Panc1 (cell line): ENCODE results near the gene SOX5. TPM values are rescaled to one million over a fixed set of nuclear protein-coding genes. Genes with fewer than 3 reads are reported as not detected.

Experiments used
- ATAC-seq: fragments of 200-7000 bp; cut with Tn5 transposase; 2 replicates; pipeline ENCODE4 v1.9.1; 2020; ENCODE audit warnings: mild to moderate bottlenecking, moderate library complexity
- BruUV-seq: library from RNA; stranded (reverse); fragments of 400-500 nt; replicated peaks from 2 replicates; lab custom pipeline; 2021; lab: Mats Ljungman, UMichigan
- CTCF ChIA-PET: fragments of 300-600 bp; sonication (Branson Sonifier 250); formaldehyde crosslinking; loops from one replicate; lab custom pipeline; 2022; ENCODE audit warnings: antibody characterized with exemption; lab: Charles Lee
- POLR2A ChIA-PET: fragments of 300-600 bp; sonication (Branson Sonifier 250); formaldehyde crosslinking; loops from one replicate; lab custom pipeline; 2022; ENCODE audit warnings: antibody characterized with exemption; lab: Charles Lee
- DNase-seq: peaks from one replicate; pipeline ENCODE4 v3.0.0-alpha.2; 2010; ENCODE audit warnings: low read depth, low spot score
- H3K27ac ChIP-seq: 2 replicates; pipeline ENCODE4 v1.5.1; 2011; ENCODE audit warnings: mild to moderate bottlenecking, low read length, inconsistent platforms
- H3K27me3 ChIP-seq: fragments of 200-500 bp; sonication (Bioruptor generic); 2 replicates; pipeline ENCODE4 v1.6.0; 2014; ENCODE audit warnings: low read length, inconsistent platforms; ENCODE audit not compliant: control insufficient read depth, insufficient read depth
- H3K36me3 ChIP-seq: fragments of 200-500 bp; sonication (Bioruptor generic); 2 replicates; pipeline ENCODE4 v1.5.1; 2014; ENCODE audit warnings: inconsistent platforms, mild to moderate bottlenecking, low read length, moderate library complexity; ENCODE audit not compliant: control insufficient read depth, insufficient read depth
- H3K4me1 ChIP-seq: 2 replicates; pipeline ENCODE4 v1.5.1; 2011; ENCODE audit warnings: inconsistent platforms, mild to moderate bottlenecking, low read length, moderate library complexity; ENCODE audit not compliant: control insufficient read depth, insufficient read depth
- H3K4me3 ChIP-seq, 2 experiments: 2 replicates each; pipeline ENCODE4 v1.5.1; 2011 to 2012; ENCODE audit warnings: low read depth in 2 of 2, low read length in 2 of 2, mild to moderate bottlenecking in 2 of 2, inconsistent platforms in 1 of 2, moderate library complexity in 1 of 2
- H3K9me3 ChIP-seq: fragments of 200-500 bp; sonication (Bioruptor generic); 2 replicates; pipeline ENCODE4 v1.5.1; 2014; ENCODE audit warnings: low read depth, mild to moderate bottlenecking, inconsistent platforms, low read length, moderate library complexity; ENCODE audit not compliant: control insufficient read depth, insufficient read depth
- CTCF ChIP-seq: fragments of 450-650 bp; IDR thresholded peaks from 2 replicates; pipeline ENCODE4 v1.5.1; 2017; ENCODE audit warnings: mild to moderate bottlenecking
- POLR2AphosphoS5 ChIP-seq: IDR thresholded peaks from 2 replicates; pipeline ENCODE4 v1.6.1; 2012; ENCODE audit warnings: mild to moderate bottlenecking, low read depth, low read length, moderate library complexity
- REST ChIP-seq, 2 experiments: IDR thresholded peaks; 2 replicates each; pipeline ENCODE4 v1.6.1; 2011 to 2012; ENCODE audit warnings: low read depth in 2 of 2, control low read depth in 1 of 2, low read length in 1 of 2, mild to moderate bottlenecking in 1 of 2, moderate library complexity in 1 of 2; ENCODE audit not compliant: insufficient read depth in 1 of 2
- SIN3A ChIP-seq: IDR thresholded peaks from 2 replicates; pipeline ENCODE4 v1.6.1; 2012; ENCODE audit warnings: low read depth, mild to moderate bottlenecking, low read length, moderate library complexity, borderline replicate concordance; ENCODE audit not compliant: insufficient read depth
- TCF7L2 ChIP-seq: IDR thresholded peaks from 2 replicates; pipeline ENCODE4 v1.6.1; 2011; ENCODE audit warnings: mild to moderate bottlenecking, low read depth, low read length, inconsistent platforms
- in situ Hi-C: cut with HindIII; loops from 2 replicates; pipeline ENCODE4 v1.10.0; 2016; ENCODE audit warnings: low sequenced_read_pairs, low pct_unique_long_range_greater_than_20kb
- intact Hi-C: fragments of 100-400 bp; cut with micrococcal nuclease; formaldehyde crosslinking; loops from one replicate; pipeline ENCODE4 v1.10.0; 2022; ENCODE audit not compliant: unreplicated experiment
- total RNA-seq: library from RNA; stranded (reverse); gene quantifications from one replicate; pipeline ENCODE4 v1.2.1, GENCODE V29; 2021; ENCODE audit not compliant: unreplicated experiment

Gene SOX5
- total RNA-seq, 1 experiment from 2014 or later: 0.23 TPM

GRCh38 chr12:23853640-23854039 is 95.8 kb downstream of the SOX5 start:
- intact Hi-C loops (no loop called here), in situ Hi-C loops (no loop called here)
- Histone ChIP-seq H3K4me3 (no peak overlapping the region), H3K27ac (no peak overlapping the region), H3K36me3 (no peaks in the 10 kb centered on the region), H3K9me3 (no peaks in the 10 kb centered on the region), H3K4me1 (no peaks in the 10 kb centered on the region), H3K27me3 (no peaks in the 10 kb centered on the region)
- POLR2A ChIA-PET: no interaction called here
- no TSS peak for BruUV-seq
- CTCF ChIA-PET: no interaction called here
- DNase-seq (no peak), ATAC-seq (no peak)
- TF ChIP-seq SIN3A (no peak), POLR2AphosphoS5 (no peak), CTCF (no peak), TCF7L2 (no peak), REST (IDR thresholded peaks at IDR 0.05; ENCODE audit: insufficient read depth in 1 of 2, low read depth in 2 of 2, low read length in 1 of 2) (no peak)

- no peaks in the 10 kb centered on the region for H3K9me3 ChIP-seq
- no peak for DNase-seq
- BruUV-seq: no TSS peak
- H3K27me3 ChIP-seq: no peaks in the 10 kb centered on the region
- TF ChIP-seq POLR2AphosphoS5: no peak
- no peak for TF ChIP-seq REST (IDR thresholded peaks at IDR 0.05; ENCODE audit: insufficient read depth in 1 of 2, low read depth in 2 of 2, low read length in 1 of 2)
- no peak for TF ChIP-seq CTCF
- no peak for TF ChIP-seq TCF7L2
- no peak for TF ChIP-seq SIN3A
- intact Hi-C loops: no loop called here
- ChIA-PET POLR2A (no interaction called here), CTCF (no interaction called here)
- H3K27ac ChIP-seq: no peak overlapping the region
- no peak for ATAC-seq
- in situ Hi-C loops: no loop called here
- no peaks in the 10 kb centered on the region for H3K36me3 ChIP-seq
- no peak overlapping the region for H3K4me3 ChIP-seq
- H3K4me1 ChIP-seq: no peaks in the 10 kb centered on the region
Observed at GRCh38 chr12:23851602-23852001, 97.9 kb downstream of the SOX5 start.
